Subcutaneous adipose tissue (tissue), 4 donors: ENCODE measurements around the gene ZSCAN31. TPM values are rescaled to one million over a fixed set of nuclear protein-coding genes. Genes with fewer than 3 reads are reported as not detected.

Source experiments
- total RNA-seq, 4 donors: library from RNA; depleted of rRNA; stranded (reverse); fragments of >200 nt; gene quantifications; one replicate each; pipeline ENCODE4 v1.1.0, GENCODE V29; 2016
- TF ChIP-seq, protein P1 (sequence below): fragments of 450-650 bp; IDR thresholded peaks from one replicate; pipeline ENCODE4 v1.5.1; 2016; ENCODE audit warnings: low read depth, mild to moderate bottlenecking, control low read depth, antibody characterized with exemption, moderate library complexity

The ZSCAN31 gene
- total RNA-seq, 4 donors from 2014 or later: 4.1 to 9.8 (median 4.6) TPM

DNA sequence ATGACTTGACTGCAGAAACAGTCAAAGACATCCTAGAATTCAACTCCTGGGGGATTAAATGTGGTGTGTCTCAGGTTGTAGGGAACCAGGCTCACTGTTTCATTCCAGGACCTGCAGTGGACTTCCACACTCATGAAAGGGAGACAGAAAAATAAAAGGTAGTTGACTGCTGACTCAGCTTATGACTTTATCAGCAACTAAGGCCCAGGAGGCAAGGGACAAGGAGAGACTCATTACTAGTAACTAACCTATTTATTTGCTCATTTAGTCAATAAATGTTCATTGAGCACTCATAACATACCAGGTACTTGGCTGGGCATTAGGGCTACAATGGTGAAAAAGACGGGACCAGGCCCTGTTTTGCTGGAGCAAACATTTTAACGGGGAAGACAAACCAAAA lies 2.9 kb downstream of the ZSCAN31 start:
- TF ChIP-seq, protein P1, sequence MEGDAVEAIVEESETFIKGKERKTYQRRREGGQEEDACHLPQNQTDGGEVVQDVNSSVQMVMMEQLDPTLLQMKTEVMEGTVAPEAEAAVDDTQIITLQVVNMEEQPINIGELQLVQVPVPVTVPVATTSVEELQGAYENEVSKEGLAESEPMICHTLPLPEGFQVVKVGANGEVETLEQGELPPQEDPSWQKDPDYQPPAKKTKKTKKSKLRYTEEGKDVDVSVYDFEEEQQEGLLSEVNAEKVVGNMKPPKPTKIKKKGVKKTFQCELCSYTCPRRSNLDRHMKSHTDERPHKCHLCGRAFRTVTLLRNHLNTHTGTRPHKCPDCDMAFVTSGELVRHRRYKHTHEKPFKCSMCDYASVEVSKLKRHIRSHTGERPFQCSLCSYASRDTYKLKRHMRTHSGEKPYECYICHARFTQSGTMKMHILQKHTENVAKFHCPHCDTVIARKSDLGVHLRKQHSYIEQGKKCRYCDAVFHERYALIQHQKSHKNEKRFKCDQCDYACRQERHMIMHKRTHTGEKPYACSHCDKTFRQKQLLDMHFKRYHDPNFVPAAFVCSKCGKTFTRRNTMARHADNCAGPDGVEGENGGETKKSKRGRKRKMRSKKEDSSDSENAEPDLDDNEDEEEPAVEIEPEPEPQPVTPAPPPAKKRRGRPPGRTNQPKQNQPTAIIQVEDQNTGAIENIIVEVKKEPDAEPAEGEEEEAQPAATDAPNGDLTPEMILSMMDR: no peak

DNA sequence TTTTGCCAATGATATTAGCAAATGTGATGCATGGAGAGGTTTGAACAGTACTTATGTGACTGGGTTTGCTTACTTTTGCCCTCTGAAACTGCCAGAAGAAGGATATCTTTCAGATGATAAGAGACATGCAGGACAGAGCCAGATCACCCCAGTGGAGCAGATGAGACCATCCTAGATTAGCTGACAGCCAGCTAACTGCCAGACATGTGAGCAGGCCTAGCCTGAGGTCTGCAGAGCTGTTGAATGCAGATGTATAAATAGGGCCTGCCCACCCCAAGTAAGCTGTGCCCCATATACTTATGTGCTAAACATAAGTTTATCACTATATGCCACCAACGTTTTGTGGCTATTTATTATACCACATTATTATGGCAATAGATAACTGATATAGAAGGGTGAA lies 5.9 kb downstream of the ZSCAN31 start:
- TF ChIP-seq, protein P1: no peak

DNA sequence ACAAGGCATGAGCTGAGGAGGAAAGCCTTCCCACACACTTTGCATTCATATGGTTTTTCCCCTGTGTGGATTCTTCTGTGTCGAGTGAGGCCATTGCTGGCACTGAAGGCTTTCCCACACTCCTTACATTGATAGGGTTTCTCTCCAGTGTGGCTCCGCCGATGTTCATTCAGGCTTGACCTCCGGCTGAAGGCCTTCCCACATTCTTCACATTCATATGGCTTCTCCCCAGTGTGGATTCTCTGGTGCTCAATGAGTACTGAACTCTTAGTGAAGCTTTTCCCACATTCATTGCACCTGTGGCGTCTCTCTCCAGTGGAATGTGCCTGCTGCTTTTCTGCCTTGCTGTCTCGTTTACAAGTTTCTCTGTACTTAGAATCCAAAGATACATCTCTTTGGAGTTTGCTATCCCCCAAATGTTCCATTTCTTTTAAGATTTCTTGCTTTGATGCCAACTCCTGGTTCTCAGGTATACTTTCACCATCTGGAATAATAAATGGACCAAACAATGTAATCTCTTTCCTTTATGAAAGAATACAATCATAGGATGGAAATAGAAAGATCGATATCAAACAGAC lies 9.5 kb downstream of the ZSCAN31 start:
- TF ChIP-seq, protein P1: no peak

DNA sequence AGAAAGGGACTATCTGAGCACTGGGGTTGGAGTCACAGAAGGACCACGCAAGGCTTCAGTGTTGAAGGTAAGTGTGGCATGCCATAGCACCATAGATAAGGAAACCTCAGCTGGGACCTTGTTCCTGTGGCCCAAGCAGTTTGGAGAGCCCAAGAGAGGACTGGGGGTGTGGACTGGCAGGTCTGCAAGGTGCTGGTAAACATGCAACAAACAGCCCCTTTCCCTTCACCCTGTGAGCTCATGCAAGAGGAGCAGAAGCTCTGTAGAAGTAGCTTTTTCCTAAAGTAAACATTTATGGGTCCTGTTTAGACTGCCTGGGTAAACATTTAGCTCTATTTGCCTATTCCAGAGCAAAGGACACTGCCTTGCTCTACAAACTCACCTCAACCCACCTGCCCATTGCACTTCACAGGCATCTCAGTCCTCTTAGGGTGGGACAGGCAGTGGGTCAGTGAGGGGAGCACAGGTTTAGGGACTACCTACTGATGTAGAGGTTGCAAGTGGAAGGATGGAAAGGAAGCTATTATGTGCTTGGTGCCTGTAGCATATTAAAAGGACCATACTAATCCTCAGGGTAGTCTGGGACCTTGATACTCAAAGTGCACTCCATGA lies 12.0 kb downstream of the ZSCAN31 start:
- TF ChIP-seq, protein P1: no peak

DNA sequence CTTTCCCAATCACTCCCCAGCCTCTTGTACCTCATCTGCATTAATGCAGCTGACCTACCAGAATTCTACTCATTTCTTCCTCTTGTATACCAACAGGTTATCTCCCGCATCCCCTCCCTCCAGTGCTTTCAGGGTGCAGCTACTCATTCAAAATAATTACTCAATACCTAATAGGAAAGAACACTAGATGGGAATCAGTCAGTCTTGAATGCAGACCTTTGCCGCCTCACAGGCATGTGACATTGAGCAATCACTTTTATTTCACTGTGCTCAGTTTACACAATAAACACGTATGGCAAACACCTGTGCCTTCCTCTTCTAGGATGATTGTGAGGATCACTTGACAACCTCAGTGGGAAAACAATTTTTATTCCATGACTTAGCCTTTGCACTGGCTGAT lies 13.3 kb downstream of the ZSCAN31 start:
- TF ChIP-seq, protein P1: no peak

DNA sequence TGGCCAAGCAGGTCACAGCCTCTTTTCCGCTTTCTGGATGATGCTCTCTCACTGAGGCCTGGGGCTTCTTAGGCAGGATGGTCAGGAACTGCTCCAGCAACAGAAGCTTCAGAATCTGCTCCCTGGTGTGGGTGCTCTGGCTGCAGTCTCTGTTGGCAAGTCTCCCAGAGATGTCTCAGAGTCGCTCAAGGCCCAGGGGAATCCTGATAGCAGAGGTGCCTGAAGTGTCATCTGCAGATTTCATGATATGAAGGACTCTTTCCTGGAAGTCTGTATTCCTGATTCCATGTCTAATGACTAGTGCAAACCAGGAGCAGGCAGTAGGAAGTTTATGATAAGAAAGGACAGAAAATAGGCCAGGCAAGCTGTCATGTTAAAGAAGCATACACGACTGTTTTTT lies 20.3 kb downstream of the ZSCAN31 start:
- TF ChIP-seq, protein P1: no peak

DNA sequence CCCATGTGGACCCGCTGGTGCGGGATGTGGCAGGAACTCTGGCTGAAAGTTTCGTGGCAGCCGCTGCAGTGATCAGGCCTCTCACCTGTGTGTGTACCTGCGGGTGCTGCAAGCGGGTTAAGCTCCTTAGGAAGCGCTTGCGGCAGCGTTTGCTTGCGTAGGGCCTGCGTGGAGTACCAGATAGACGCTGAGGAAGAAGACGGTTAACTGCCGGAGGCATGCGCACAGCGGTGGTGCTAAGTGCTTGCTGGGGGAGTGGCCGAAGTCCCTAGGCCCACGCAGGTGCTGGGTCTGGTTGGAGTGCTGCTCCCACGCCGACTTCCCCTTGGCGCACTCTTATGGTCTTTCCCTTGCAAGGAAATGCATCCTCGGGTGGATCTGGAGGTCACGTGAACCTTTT lies 23.0 kb downstream of the ZSCAN31 start:
- TF ChIP-seq, protein P1: no peak
